ENCODE measurements around the gene PRR16. TPM values are rescaled to one million over a fixed set of nuclear protein-coding genes. Genes with fewer than 3 reads are reported as not detected.

PRR16 gene
- total RNA-seq, 4 donors from 2014 or later: 2.7 to 7.0 (median 3.7) TPM

DNA sequence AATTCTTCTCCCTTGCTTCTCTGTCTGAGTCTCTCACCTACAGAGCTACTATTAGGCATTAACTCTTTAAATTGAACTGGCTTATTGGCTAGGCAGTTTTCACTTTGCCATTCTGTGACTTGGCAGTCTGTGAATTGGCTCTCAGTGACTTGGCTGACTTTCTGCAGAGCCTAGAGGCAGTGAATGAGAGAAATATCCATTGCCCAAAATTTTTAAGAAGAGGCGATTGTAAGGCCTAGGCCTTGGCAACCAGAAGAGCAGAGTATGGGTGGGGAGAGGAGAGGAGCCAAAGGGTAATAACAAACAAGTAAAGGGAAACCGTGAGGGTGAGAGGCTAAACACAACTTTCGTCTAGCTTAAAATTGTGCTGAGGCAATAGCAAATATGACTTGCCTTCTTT lies 176.7 kb downstream of the PRR16 start:
- H3K4me3 ChIP-seq: no peak overlapping the region
- H3K36me3 ChIP-seq: no peaks in the 10 kb centered on the region
- no peaks in the 10 kb centered on the region for H3K27me3 ChIP-seq
- 56 to 73% methylated on average over 2 to 3 of the region's 3 CpGs for WGBS, 2 donors (ENCODE audit: low coverage in 1 of 2)
- no peaks in the 10 kb centered on the region for H3K4me1 ChIP-seq
- no peaks in the 10 kb centered on the region for H3K9me3 ChIP-seq
- H3K27ac ChIP-seq: no peak overlapping the region
- no peak for TF ChIP-seq POLR2AphosphoS5 (IDR thresholded peaks at IDR 0.05)
- TF ChIP-seq EP300 (IDR thresholded peaks at IDR 0.05): no peak
- TF ChIP-seq, protein P1, sequence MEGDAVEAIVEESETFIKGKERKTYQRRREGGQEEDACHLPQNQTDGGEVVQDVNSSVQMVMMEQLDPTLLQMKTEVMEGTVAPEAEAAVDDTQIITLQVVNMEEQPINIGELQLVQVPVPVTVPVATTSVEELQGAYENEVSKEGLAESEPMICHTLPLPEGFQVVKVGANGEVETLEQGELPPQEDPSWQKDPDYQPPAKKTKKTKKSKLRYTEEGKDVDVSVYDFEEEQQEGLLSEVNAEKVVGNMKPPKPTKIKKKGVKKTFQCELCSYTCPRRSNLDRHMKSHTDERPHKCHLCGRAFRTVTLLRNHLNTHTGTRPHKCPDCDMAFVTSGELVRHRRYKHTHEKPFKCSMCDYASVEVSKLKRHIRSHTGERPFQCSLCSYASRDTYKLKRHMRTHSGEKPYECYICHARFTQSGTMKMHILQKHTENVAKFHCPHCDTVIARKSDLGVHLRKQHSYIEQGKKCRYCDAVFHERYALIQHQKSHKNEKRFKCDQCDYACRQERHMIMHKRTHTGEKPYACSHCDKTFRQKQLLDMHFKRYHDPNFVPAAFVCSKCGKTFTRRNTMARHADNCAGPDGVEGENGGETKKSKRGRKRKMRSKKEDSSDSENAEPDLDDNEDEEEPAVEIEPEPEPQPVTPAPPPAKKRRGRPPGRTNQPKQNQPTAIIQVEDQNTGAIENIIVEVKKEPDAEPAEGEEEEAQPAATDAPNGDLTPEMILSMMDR (IDR thresholded peaks at IDR 0.05): no peak
- no peak for TF ChIP-seq POLR2A (IDR thresholded peaks at IDR 0.05)
- ATAC-seq: no peak

DNA sequence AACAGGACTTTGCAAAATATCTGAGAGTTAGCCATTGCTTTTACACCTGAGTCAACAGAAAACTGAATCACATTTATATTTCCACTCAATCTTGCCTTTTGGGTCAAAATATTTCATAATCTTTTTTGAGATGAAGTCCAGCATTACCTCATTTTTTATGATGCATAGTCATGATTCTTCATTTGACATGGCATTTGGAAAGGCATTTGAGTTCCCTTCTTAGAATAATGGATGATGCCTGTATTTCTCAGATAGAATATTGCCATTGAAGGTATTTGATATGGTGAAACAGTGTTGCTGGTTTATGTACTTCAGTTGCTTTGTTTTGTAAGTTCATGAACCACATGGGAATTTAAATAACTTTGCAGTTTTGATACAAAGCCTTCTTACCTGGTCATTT lies 180.4 kb downstream of the PRR16 start:
- no peaks in the 10 kb centered on the region for H3K36me3 ChIP-seq
- TF ChIP-seq, protein P1 (IDR thresholded peaks at IDR 0.05): no peak
- no peak for TF ChIP-seq POLR2AphosphoS5 (IDR thresholded peaks at IDR 0.05)
- H3K4me3 ChIP-seq: no peak overlapping the region
- ATAC-seq: no peak
- no peaks in the 10 kb centered on the region for H3K9me3 ChIP-seq
- H3K27ac ChIP-seq: no peak overlapping the region
- H3K27me3 ChIP-seq: no peaks in the 10 kb centered on the region
- no peaks in the 10 kb centered on the region for H3K4me1 ChIP-seq

DNA sequence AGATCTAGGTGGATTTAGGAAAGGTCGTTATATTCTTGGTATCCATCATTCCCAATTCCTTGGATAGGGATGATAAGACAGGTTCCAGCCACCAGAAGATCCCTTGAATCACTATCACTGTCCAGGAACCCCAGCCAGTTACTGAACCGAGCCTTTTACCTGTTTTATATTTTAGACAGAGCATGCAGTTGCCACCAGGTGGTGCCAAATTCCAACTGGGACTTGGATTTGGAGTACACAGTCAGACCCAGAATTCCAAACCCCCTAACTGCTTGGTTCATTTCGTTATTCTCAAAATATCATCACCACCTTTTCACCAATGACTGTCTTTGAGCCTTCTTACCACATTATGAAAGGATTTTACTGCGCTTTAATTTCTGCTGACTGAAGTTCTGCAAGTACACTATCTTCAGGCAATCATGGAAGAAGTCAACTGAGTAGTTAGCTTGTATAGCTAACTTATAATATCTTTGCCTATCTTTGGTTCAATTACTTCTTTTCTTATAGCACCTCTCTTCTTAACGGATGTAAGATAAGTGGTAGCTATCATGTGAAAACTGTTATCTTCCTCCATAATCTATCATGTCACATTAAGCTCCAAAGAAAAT lies 191.8 kb downstream of the PRR16 start:
- H3K27ac ChIP-seq: no peak overlapping the region
- 56 to 63% methylated on average over 3 to 5 of the region's 5 CpGs for WGBS, 2 donors (ENCODE audit: low coverage in 1 of 2)
- H3K4me1 ChIP-seq: no peaks in the 10 kb centered on the region

DNA sequence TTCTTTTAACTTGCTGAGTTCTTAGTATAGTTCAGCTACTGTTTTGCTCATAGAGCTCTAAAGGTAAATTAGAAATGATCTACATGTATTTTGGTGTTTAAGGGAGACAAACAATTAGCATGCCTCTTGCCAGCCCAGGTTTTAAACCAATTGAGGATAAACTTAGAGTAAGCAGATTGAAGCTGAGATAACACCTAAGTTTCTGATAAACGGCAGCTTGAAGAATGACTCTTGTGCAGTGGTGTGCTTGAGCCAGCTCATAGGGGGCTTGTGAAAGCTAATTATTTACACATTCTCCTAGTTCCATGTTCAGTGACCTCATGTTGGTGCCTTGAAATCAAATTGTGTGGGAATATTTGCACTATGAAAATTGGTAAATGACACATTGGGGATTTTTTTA lies 193.0 kb downstream of the PRR16 start:
- 11 to 31% methylated on average over 1 of the region's 1 CpG for WGBS, 2 donors (ENCODE audit: low coverage in 1 of 2)
- Histone ChIP-seq H3K9me3 (no peaks in the 10 kb centered on the region), H3K4me3 (no peak overlapping the region), H3K27ac (no peak overlapping the region), H3K36me3 (no peaks in the 10 kb centered on the region), H3K4me1 (no peaks in the 10 kb centered on the region), H3K27me3 (no peaks in the 10 kb centered on the region)
- ATAC-seq: no peak
- TF ChIP-seq, protein P1 (IDR thresholded peaks at IDR 0.05): no peak
- TF ChIP-seq POLR2A (IDR thresholded peaks at IDR 0.05): no peak
- no peak for TF ChIP-seq POLR2AphosphoS5 (IDR thresholded peaks at IDR 0.05)
- TF ChIP-seq EP300 (IDR thresholded peaks at IDR 0.05): no peak

More for the DNA sequence above, 191.8 kb downstream of the PRR16 start:
- no peak overlapping the region for H3K4me3 ChIP-seq
- TF ChIP-seq, protein P1 (IDR thresholded peaks at IDR 0.05): peak in 2 of 4 experiments; percentile 12 to 29
- TF ChIP-seq POLR2A (IDR thresholded peaks at IDR 0.05) (no peak), EP300 (IDR thresholded peaks at IDR 0.05) (no peak)
- H3K27me3 ChIP-seq: no peaks in the 10 kb centered on the region
- no peaks in the 10 kb centered on the region for H3K9me3 ChIP-seq
- ATAC-seq: no peak
- no peaks in the 10 kb centered on the region for H3K36me3 ChIP-seq

DNA sequence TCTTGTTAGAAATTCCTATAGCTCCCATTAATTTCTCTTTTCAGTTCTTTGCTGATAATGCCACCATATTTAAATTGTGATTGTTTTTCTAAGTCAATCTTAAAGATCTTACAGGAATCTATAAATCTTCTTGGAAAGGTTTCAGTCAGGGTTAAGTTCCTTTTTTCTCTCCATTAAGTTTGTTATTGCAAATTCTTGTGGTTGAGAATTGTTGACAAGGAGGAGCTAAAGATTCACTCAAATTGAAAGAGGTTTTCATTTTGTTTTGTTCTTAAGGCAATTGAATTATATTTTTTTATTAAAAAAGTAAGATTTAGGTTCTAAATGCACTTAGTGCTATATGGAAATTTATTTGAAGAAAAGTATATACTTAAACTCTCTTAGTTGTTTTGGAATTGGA lies 213.4 kb downstream of the PRR16 start:
- ATAC-seq: no peak
- no peak overlapping the region for H3K27ac ChIP-seq
- H3K4me3 ChIP-seq: no peak overlapping the region
- no peaks in the 10 kb centered on the region for H3K9me3 ChIP-seq
- no peaks in the 10 kb centered on the region for H3K27me3 ChIP-seq
- TF ChIP-seq, protein P1 (IDR thresholded peaks at IDR 0.05): no peak
- TF ChIP-seq POLR2AphosphoS5 (IDR thresholded peaks at IDR 0.05): no peak
- TF ChIP-seq POLR2A (IDR thresholded peaks at IDR 0.05): no peak
- TF ChIP-seq EP300 (IDR thresholded peaks at IDR 0.05): no peak
- no peaks in the 10 kb centered on the region for H3K36me3 ChIP-seq
- no peaks in the 10 kb centered on the region for H3K4me1 ChIP-seq
